HG03521 (cell line): ENCODE data around the gene GOLGA6C.
"Not testable (repeated sequence)": the region's sequence is repeated elsewhere in the genome, so short reads cannot be mapped to it uniquely, and the experiment has no call there.

Experiments
- ATAC-seq: cut with Tn5 transposase; IDR thresholded peaks from one replicate; pipeline ENCODE4 v1.9.1; 2021; ENCODE audit warnings: mild to moderate bottlenecking, moderate library complexity; ENCODE audit not compliant: unreplicated experiment

GOLGA6C gene

DNA sequence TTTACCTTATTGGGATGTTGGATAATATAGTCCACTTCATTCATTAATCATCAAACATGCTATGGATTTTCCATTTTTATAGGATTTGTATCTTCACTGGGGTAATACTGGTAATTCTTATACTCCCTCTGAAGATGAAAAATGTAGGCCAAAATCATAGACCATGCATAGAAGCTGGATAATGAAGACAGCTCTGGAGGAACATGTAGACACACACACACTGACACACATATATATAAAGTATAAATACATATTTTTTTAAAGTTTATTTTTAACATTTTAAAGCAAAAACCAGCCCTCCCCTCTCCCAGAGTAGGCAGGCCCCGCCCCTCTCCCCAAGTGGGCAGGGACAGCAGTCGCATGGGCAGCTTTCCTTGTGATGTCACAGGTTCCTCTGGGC lies at the start of gene GOLGA6C:
Gene GOLGA6C (plus strand): TSS at position 301 of the 400 bp plus-strand sequence. CDS start 265 bp downstream, outside the sequence.
- not testable (repeated sequence) for ATAC-seq

DNA sequence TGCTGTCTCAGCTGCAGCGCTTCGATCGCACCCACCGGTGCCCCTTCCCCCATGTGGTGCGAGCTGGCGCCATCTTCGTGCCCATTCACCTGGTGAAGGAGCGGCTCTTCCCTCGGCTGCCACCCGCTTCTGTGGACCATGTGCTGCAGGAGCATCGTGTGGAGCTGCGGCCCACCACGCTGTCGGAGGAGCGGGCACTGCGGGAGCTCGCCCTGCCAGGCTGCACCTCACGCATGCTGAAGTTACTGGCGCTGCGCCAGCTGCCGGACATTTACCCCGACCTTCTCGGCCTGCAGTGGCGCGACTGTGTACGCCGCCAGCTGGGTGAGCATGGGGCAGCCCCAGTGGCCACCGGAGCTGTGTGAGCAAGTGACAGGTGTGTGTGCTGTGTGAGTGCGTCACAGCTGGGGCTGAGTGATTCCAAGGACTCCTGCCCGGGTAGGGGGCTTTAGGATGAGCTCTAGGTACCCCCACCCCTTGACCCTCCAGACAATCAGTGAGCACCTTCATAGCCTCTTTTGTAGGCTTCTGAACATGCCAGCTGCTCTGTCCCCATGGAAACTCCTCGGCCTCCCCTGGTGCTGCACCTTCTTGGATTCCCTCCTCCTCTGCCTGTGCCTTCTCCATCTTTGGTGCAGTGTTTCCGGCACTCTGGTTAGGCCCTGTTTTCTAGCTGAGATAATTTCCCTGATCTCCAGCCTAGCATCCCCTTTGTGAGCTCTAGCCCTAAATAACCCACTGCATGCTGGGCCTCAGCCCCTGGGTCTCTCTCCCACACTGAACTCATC lies 49.4 kb upstream of the GOLGA6C start:
- ATAC-seq, result no peak

DNA sequence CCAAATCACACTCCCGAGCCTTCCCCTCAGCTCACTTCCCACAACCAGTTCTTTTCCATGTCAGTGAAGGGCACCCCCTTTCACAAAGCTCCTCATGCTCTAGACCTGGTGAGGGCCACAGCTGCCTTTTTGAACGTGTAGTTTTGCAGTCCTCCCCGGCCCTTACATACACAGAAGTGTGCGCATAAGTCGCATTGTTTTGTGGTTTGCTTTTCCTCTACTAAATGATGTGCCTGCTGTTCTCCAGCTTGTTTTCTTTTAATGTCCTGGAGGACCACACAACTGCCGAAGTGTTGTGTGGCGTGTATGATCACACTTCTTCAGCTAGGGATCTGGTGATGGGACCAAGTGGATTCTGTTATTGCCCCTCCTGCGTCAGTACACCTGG lies 48.9 kb upstream of the GOLGA6C start:
- no peak for ATAC-seq

- no peak for ATAC-seq
These were observed 47.3 kb upstream of the GOLGA6C start for GRCh38 chr15:75210811-75211230.

DNA sequence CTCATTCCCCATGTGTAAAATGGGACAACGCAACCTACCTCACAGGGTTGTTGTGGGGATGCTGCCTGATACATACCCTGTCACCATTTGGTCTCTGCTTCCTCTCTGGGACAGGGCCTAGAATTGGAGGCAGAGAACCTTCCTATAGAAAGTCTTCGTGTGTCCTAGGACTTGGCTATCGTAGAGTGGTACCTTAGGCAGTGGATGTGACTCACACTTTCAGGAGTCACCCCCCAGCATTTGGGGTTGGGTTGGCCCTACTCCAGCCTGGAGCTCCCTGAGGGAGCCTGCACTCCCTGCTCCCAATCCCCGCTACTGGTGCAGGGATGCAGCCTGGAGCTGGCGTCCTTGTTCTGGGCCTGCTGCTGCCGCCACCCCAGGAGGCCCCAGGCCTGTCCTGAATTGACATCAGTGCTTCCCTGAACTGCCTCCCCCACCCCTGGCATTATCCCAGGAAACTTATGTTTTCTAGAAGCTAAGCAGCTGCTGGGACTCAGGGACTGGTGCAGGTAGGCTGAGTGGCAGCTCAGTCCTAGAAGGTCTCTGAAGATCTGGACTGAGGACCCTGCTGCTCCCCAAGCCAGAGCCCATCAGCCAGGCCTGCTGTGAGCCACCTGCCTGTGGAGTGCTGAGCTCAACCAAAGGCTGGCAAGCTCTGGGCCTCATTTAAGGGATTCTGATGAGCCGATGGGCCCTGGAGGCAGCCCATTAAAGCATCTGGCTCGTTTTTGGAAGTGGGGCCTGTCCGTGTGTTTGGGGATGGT lies 46.5 kb upstream of the GOLGA6C start:
- ATAC-seq, result no peak

DNA sequence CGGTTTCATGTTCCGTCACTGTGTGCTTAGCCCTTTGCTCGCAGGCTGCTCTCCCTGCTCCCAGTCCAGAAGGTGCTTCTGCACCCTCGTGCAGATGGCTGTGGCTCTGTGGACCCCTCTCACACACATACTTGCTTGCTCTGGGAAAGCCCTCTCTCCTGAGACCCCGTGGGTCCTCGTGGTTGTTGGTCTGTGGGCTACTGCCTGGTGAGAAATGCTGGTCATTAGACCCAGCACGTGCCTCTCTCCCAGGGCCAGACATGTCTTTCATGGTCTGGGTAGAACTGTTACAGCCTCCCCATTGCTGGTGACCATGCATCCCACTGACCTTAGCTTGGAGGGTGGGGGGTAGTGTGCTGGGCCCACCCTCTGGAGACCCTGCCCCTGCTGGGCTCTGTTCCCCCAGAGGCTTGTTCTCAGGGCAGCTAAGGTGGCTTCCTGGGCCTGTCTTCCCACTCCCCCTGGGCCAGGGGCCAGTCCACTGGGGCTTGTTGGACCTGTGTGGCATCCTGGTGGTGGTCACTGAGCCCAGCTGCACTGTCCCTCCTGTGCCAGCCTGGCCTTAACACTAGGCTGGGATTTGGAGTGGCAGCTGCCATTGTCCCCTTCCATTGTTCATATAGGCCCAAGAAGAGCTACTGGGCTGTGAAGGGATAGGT lies 45.8 kb upstream of the GOLGA6C start:
- ATAC-seq, result no peak

DNA sequence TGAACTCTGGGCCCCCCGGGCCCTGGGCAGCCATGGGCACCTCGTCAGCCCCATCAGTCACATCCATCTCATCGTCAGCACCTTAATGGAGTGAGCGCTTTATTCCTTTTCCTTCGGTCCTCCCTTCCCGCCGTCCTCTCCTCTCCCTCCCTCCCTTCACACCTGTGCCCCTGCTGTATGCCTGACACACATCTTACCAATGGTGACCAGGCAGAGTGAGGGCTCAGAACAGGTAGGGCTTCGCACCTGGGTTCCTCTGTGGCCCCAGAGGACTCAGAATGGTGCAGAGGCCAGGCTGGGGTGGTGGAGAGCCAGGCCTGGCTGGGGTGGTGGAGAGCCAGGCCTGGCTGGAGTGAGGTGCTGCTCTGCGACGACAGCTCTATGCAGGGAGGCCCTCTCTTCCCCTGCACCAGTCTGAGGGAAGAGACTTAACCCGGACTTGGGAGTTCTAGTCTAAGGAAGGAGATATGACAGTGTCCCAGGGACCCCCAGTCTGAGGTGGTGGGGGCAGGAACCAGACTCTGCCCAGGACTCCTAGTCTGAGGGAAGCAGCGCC lies 44.8 kb upstream of the GOLGA6C start:
- ATAC-seq, result no peak

- no peak for ATAC-seq
These were observed 44.3 kb upstream of the GOLGA6C start for GRCh38 chr15:75213768-75214221.

DNA sequence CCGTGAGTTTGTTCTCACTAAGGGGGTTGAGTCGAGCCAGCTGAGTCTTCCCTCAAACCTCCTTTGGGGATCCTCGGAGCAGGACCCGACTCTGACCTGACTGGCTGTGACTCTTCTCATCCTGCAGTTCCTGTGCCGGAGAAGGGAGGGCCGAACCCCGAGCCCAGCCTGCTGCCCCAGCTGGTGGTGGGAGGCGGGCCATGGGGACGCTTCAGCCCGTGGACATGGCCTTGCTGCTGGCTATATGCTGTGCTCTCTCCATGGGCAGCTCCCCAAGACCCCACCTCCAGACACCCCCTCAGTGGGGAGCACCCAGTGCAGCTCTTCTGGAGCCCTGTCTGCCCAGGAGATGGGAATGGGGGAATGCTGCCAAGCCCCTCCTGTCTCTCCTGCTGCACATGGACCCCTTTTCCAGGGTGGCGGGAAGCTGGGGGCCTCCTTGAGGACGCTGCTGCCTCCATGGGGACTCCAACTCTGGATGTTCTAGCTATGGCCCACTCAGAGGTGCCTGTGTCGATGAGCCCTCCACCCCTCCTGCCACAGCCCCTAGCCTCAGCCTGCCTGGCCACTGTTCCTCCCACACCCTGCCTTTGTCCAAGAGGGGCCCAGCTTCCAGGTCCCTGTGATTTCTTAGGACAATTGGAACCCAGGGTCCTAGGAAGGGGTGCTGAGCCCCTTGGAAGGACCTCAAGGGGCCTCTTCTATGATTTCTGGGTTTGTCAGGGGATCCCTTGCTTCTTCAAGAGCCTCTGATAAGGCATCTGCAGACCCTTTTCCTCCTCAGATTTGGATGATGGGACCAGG lies 43.6 kb upstream of the GOLGA6C start:
- no peak for ATAC-seq

DNA sequence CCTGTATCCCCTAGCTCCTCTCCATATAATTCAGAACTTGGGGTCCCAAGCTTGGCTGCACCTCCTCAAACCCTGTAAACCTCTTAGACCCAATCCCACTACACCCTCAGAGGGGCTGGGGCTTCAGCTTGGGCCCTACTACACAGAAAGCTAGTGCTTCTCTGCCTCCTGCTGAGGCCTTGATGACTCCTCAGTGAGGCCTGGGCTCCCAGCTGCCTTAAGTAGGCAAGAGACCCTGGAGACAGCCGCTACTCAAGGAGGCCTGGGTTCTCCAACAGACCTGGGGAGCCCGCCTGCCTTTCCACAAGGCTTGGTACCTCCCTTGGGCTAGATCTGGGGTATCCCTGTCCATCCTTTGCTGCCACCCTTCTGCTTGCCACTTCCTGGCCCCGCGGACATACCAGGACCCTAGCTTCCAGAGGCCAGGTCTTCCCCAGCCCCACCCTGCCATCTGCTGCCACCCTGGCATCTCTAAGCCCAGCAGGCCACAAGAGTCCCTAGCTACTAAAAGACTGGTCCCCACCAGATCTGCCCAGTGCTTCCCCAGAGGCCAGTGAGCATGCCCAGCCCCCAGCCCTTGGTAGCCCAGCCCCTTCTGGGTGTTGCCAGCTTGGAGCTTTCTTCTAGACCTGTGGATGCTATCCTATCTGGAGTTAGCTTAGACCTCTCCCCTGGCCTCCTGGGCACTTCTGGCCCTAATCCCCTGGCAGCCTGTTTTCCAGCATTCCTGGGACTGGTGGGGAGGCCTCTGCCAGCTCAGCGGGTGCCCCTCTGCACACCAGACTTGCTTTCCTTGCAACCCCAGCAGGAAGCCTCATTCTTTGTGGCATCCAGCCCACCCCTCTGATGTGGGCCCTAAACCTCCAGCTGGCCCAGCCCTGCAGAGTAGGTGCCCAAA lies 42.8 kb upstream of the GOLGA6C start:
- no peak for ATAC-seq

DNA sequence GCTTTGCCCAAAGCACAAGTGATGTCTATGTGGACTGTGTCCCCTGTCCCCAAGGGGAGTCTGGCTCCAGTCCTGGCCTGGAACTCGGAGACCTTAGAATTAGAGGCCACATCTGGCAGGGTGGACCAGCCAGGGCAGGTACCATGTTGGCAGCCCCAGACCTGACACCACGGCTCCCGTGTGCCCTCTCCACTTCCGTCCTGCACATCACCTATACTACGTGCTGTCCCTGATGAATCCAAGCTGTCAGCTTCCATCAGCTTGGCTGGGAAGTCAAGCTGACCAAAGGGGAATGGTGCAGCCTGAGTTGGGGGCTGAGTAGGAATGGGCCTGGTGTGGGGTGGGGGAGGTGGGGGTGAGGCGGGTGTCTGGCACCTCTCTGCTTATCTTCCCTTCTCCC lies 41.1 kb upstream of the GOLGA6C start:
- no peak for ATAC-seq

DNA sequence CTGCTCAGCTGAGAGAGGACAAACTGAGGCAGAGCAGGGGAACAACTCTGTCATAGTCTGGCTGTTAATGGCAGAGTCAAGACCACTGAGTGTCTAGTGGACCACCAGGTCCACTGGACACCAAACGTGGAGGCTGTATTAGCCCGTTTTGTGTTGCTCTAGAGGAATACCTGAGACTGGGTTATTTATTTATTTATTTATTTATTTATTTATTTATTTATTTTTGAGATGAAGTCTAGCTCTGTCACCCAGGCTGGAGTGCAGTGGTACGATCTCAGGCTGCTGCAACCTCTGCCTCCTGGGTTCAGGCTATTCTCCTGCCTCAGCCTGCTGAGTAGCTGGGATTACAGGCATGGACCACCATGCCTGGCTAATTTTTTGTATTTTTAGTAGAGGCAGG lies 40.6 kb upstream of the GOLGA6C start:
- ATAC-seq, result not testable (repeated sequence)

DNA sequence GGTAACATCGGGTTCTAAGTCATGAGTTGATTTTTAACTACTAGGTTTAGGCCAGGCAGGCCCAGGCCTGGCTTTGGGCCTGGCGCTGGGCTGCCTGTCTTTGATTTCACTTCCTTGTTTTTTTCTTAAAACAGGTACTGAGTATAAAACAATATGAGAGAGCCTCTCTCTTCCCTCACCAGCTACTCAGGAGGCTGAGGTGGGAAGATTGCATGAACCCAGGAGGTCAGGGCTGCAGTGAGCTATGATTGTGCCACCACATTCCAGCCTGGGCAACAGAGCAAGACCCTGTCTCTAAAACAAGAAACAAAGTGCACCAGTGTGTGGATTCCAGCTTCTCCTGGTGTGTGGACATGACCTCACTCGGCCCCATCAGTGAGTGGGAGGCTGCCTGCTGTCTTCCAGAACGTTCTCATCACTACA lies 38.6 kb upstream of the GOLGA6C start:
- ATAC-seq, result not testable (repeated sequence)

DNA sequence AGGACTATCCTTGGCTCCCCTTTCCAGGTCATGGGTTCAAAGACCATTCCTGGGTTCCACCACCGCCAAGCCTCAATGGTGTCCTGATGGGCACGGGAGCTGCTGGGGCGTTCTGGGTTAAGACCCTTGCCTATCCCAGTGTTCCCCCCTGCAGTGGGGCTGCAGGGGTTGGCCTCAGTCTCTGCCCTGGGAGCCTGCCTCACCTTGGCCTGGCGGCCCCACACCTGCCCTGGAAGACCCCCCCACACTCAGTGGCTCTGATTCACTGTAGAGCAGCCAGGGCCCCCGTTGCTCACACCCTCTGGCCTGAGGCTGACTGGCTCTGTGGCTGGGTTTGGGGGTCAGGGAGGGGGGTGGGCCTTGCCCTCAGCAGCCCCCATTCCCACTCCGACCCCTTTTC lies 34.4 kb upstream of the GOLGA6C start:
- no peak for ATAC-seq

GRCh38 chr15:75224281-75224680 lies 33.9 kb upstream of the GOLGA6C start:
- ATAC-seq, result no peak

DNA sequence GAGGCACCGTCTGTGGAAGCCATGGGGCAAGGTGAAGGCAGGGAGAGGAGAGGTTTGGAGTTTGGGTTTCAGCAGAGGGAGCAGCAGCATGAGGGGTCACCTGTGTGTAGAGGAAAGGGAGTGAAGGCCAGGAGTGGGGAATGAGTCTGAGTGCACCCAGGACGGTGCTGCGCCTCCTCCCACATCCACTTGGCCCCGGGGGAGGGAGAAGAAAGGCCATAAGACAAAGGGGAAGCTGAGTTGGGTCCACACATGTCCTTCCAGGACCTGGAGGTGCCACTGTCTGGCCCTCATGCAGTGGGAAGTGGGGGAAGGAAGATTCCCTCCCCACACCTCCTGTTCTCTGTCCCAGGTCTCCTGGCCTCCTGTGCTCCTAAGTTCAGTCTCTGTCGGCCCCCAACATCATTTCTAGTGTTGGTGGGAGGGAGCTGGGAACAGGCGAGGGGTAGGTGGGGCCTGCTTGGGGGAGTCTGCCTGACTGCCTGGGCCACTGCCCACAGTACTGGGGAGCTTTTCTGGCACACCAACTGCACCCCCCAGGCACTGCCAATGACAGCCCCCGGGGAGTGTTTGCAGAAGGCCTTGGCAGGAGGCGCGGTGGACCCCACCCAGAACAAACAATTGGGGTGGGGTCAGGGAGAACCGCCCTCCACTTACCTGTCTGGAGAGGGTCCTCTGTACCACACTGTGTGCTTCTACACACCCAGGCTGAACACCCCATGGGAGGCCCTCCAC lies 32.9 kb upstream of the GOLGA6C start:
- ATAC-seq, result not testable (repeated sequence)

DNA sequence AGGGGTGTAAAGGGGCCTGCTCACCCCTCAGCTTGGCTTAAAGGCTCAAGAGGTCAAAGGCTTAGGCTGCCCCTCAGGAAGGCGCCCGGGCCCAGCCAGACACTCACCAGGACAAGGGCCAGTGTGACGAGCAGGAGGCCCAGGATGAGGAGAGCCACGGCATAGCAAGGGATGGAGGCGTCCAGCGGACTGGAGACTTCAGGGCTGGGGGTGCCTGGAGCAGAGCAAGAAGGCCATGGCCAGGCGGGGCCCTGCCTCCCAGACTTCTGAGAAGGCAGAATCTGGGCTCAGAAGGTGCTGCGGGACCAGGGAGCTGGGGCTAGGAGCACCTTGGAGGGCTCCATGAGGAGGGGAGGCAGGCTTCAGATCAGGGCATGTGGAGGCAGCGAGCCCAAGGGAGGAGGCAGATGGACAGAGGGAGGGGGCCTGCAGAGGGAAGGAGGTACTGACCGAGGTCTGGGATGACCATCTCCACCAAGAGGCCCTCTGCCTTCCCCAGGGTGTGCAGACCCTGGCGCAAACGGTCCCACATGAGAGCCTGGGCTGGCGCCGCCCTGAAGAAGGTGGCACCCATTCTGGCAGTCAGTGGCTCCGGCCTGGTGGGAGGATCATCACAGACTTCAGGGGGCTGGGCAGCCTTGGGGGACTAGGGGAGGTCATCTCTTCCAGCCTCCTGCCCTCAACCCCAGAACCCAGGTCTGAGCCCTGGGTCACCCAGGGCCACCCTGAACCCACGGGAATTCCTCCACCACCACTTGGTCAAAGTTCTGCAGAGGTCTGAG lies 32.0 kb upstream of the GOLGA6C start:
- no peak for ATAC-seq

DNA sequence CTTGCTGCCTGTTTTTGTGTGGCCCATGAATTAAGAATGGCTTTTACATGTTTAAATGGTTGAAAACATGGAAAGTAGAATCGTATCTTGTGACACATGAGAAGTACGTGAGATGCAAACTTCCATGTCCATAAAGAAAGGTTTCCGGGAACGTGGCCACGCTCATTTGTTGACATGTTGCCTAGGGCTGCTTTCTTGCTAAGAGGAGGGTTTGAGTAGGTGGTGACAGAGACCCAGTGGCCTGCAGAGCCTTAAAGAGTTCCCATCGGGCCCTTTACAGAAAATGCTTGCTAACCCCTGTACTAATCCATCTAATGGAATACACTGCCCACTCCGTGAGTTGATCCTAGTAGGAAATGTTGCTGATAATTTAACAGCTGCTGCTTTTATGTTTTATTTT lies 31.0 kb upstream of the GOLGA6C start:
- not testable (repeated sequence) for ATAC-seq
